AG04450 (cell line): Measurements from ENCODE around the gene HAUS5. TPM values are rescaled to one million over a fixed set of nuclear protein-coding genes. Genes with fewer than 3 reads are reported as not detected.

Experiments
- CTCF ChIA-PET: fragments of 300-600, 350-600 bp; formaldehyde crosslinking; extraction: SDS; loops from one replicate; lab custom pipeline; 2022; ENCODE audit warnings: antibody characterized with exemption, inconsistent platforms; lab: Charles Lee
- POLR2A ChIA-PET: fragments of 350-600 bp; formaldehyde crosslinking; extraction: SDS; loops from one replicate; lab custom pipeline; 2021; ENCODE audit warnings: antibody characterized with exemption, inconsistent platforms; lab: Yijun Ruan, JAX
- DNase-seq: peaks from one replicate; pipeline ENCODE4 v3.0.0-alpha.2; 2011; ENCODE audit warnings: low read depth, low spot score
- H3K27ac ChIP-seq: one replicate; pipeline ENCODE4 v1.5.1; 2012; ENCODE audit warnings: low read depth, low read length, control low read depth
- H3K27me3 ChIP-seq: one replicate; pipeline ENCODE4 v1.6.0; 2012; ENCODE audit warnings: low read length; ENCODE audit not compliant: control insufficient read depth, insufficient read depth
- H3K4me3 ChIP-seq: 2 replicates; pipeline ENCODE4 v1.5.1; 2011; ENCODE audit warnings: mild to moderate bottlenecking, low read depth, low read length, control low read depth
- H3K9me3 ChIP-seq: 2 replicates; pipeline ENCODE4 v1.5.1; 2012; ENCODE audit warnings: low read length; ENCODE audit not compliant: control insufficient read depth, insufficient read depth
- polyA plus RNA-seq: library from polyadenylated mRNA; depleted of rRNA; stranded (reverse); fragments of >200 nt; gene quantifications from 2 replicates; pipeline ENCODE4 v1.2.3, GENCODE V29; 2011
- TF ChIP-seq, protein P1 (sequence below): IDR thresholded peaks from 2 replicates; pipeline ENCODE4 v1.5.1; 2011; ENCODE audit warnings: low read depth, low read length, control low read depth, inconsistent platforms

HAUS5 gene
- polyA plus RNA-seq, 1 experiment, result 1.9 TPM

DNA sequence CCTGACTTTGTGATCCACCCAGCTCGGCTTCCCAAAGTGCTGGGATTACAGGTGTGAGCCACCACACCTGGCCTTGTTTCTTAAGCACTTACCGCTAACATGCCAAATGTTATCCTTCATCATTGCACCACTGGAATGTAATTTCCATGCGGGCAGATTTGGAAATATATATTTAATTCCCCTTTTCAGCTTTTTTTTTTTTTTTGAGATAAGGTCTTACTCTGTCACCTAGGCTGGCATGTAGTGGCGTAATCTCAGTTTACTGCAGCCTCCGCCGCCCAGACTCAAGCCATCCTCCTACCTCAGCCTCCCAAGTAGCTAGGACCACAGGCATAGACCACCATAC is 49.4 kb downstream of the HAUS5 start:
- TF ChIP-seq, protein P1, sequence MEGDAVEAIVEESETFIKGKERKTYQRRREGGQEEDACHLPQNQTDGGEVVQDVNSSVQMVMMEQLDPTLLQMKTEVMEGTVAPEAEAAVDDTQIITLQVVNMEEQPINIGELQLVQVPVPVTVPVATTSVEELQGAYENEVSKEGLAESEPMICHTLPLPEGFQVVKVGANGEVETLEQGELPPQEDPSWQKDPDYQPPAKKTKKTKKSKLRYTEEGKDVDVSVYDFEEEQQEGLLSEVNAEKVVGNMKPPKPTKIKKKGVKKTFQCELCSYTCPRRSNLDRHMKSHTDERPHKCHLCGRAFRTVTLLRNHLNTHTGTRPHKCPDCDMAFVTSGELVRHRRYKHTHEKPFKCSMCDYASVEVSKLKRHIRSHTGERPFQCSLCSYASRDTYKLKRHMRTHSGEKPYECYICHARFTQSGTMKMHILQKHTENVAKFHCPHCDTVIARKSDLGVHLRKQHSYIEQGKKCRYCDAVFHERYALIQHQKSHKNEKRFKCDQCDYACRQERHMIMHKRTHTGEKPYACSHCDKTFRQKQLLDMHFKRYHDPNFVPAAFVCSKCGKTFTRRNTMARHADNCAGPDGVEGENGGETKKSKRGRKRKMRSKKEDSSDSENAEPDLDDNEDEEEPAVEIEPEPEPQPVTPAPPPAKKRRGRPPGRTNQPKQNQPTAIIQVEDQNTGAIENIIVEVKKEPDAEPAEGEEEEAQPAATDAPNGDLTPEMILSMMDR, result no peak
- H3K9me3 ChIP-seq, result no peaks in the 10 kb centered on the region
- ChIA-PET CTCF (interaction anchor here (0.6 to 1.0 kb wide), 3 partner anchors 33 to 158 kb away, joined by 3 read pairs; no protein-coding TSS in a partner anchor), POLR2A (no interaction called here)
- no peak overlapping the region for H3K27ac ChIP-seq
- no peak overlapping the region for H3K4me3 ChIP-seq
- DNase-seq, result no peak
- no peaks in the 10 kb centered on the region for H3K27me3 ChIP-seq

DNA sequence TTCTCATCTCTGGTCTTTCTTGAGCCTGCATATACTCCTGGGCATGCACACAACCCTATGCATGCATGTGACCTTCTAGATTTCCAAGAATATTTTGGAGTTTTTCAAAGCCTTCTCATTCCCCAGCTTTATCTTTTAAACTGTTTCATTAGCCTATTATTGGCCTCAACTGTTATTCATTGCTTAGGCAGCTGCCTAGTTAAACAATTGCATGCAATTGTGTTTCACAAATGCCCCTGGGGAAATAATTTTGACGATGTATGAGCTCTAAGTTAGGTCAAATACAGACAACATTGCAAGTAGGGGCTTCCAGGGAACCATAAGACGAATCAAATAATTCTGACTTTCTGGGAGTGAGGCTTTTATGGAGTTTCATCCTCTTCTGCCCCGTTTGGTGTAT is 51.4 kb downstream of the HAUS5 start:
- TF ChIP-seq, protein P1, result no peak
- ChIA-PET CTCF (interaction anchor here (0.8 to 1.1 kb wide), 2 partner anchors 17 to 156 kb away, joined by 3 to 8 read pairs; no protein-coding TSS in a partner anchor), POLR2A (no interaction called here)
- Histone ChIP-seq H3K9me3 (no peaks in the 10 kb centered on the region), H3K4me3 (no peak overlapping the region), H3K27me3 (no peaks in the 10 kb centered on the region), H3K27ac (no peak overlapping the region)
- DNase-seq, result no peak

DNA sequence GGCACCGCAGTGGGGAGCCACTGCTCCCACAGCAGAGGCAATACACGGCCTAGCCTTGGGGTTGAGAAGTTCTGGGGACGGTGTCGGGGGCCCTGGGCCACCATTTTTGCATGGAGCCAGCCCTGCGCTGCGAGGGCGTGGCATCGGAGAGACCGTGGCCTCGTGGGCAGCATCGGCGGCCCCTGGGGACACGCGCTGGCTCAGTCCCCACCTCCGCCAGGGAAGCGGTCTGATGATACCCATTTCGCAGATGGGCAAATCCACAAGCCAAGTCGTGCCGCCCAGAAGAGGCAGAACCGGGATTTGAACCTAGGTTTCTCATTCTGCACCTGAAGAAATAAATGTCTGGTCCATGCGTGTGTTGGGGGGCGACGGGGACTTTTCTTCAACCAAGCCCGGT is 52.6 kb downstream of the HAUS5 start:
- Histone ChIP-seq H3K4me3 (no peak overlapping the region), H3K27me3 (peaks cover 6% of the 10 kb centered on the region), H3K9me3 (no peaks in the 10 kb centered on the region), H3K27ac (no peak overlapping the region)
- TF ChIP-seq, protein P1, result no peak
- POLR2A ChIA-PET, result no interaction called here
- CTCF ChIA-PET, result interaction anchor here (0.8 kb wide), 1 partner anchor 16 kb away, joined by 3 read pairs; no protein-coding TSS in a partner anchor
- no peak for DNase-seq

DNA sequence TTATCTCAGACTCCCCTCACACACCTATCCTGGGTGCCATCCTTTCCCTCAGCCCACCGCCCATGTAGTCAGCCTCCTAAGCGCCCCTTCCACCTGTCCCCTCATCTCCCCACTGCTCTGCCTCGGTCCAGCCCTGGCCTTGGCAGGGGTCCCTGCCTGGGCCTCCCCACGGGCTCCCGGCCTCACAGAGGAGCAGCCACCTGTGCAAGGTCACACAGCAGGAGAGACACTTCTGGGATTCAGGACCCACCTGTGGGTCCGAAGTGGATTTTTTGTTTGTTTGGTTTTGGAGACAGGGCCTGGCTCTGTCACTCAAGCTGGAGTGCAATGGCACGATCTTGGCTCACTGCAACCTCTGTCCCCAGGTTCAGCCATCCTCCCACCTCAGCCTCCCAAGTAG is 53.1 kb downstream of the HAUS5 start:
- TF ChIP-seq, protein P1, result no peak
- H3K27ac ChIP-seq, result no peak overlapping the region
- no peak overlapping the region for H3K4me3 ChIP-seq
- peaks cover 6% of the 10 kb centered on the region for H3K27me3 ChIP-seq
- no peaks in the 10 kb centered on the region for H3K9me3 ChIP-seq
- ChIA-PET POLR2A (no interaction called here), CTCF (no interaction called here)
- no peak for DNase-seq

DNA sequence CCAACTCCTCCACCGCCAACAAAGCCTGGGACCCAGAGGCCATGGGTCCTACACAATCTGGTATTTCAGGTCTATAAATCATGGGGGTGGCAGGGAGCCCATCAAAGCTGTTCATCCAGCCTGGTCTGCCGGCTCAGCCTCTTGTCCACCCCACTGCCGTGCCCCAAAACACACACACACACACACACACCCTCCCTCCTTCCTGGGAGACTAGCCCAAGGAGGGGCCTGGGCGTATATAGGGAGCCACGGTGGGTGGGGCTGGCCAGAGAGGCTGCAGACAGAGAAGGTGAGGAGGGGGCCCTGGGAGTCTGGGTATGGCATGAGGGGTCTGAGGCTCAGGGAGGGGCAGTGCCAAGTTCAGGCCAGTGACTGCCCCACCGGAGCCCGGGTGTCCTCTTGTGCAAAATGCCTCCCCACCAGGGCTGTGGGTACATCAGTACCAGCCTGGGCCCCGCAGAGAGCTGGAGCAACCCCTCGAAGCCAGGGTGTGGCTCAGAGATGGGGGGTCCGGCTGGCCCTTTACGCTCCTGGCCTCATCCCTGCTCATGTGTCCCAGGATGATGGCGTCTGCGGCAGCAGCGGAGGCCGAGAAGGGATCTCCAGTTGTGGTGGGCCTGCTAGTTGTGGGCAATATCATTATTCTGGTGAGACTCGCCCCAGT is 53.8 kb downstream of the HAUS5 start, which contains the start of gene UPK1A:
UPK1A (plus strand) TSS at position 267 of the 663 bp plus-strand sequence; CDS start at position 563, 296 bp downstream.
- DNase-seq, result no peak
- no peak within 1 kb of the TSS for H3K4me3 ChIP-seq
- TF ChIP-seq, protein P1, result no peak
- POLR2A ChIA-PET, result no interaction called here
- no peaks in the 10 kb centered on the region for H3K9me3 ChIP-seq
- CTCF ChIA-PET, result no interaction called here
- H3K27me3 ChIP-seq, result peaks cover 6% of the 10 kb centered on the region
- no peak within 1 kb of the TSS for H3K27ac ChIP-seq
